Measurements from ENCODE around the gene AP1G1. TPM values are rescaled to one million over a fixed set of nuclear protein-coding genes. Genes with fewer than 3 reads are reported as not detected.

The AP1G1 gene
- total and polyA plus RNA-seq, 2 donors (not counting 1 experiment from before 2014, with no cell fraction given) = 55.5 to 102 TPM

DNA sequence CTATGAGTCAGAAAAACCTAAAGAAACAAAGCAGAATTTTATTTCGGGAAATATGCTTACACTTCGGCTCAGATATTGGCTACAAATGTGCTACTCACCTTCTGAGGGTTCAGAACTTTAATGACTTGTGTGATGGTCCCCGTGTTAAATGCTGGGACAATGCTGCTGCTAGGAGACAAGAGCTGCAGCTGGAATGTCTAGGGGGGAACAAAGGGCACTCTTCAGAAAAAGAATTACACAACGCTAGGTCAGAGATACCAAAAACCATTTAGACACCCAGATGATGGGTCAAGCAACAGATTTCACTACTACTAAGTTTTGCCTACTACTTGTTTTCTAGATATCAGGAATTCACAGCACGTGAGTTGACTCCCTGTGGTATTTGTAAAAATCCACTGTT lies 74.1 kb downstream of the AP1G1 start:
- peaks cover 17% of the 10 kb centered on the region for H3K36me3 ChIP-seq (ENCODE audit: control insufficient read depth, insufficient read depth, low read length)
- DNase-seq (ENCODE audit: low read depth in 2 of 2) = no peak
- no peaks in the 10 kb centered on the region for H4K20me1 ChIP-seq (ENCODE audit: control insufficient read depth, extremely low read depth, insufficient read depth, low read length)
- no peak overlapping the region for H3K9ac ChIP-seq (ENCODE audit: insufficient read depth, low read length)
- H3K4me3 ChIP-seq (replicated peaks in 1 of 4; ENCODE audit: control extremely low read depth in 1 of 4, insufficient read depth in 1 of 4, low read depth in 3 of 4, low read length in 4 of 4) = no peak overlapping the region
- H2AFZ ChIP-seq (ENCODE audit: low read length) = no peak overlapping the region
- no peaks in the 10 kb centered on the region for H3K4me1 ChIP-seq (ENCODE audit: control insufficient read depth, extremely low read depth, insufficient read depth, low read length)
- H3K27me3 ChIP-seq (ENCODE audit: control insufficient read depth, insufficient read depth, low read length) = no peaks in the 10 kb centered on the region
- H3K27ac ChIP-seq (ENCODE audit: insufficient read depth, low read length) = no peak overlapping the region
- TF ChIP-seq CTCF (conservative IDR thresholded peaks at IDR 0.05 in 1 of 2, IDR thresholded peaks at IDR 0.05 in 1 of 2; ENCODE audit: low read depth in 1 of 2, low read length in 2 of 2) = no peak
- no peak for TF ChIP-seq EZH2 (IDR thresholded peaks at IDR 0.05; ENCODE audit: low read length, missing control alignments)
- no peak overlapping the region for H3K4me2 ChIP-seq (ENCODE audit: extremely low read depth, insufficient read depth, low read length)
- H3K9me3 ChIP-seq (ENCODE audit: control insufficient read depth, insufficient read depth, low read depth, low read length) = no peaks in the 10 kb centered on the region
- H3K79me2 ChIP-seq (ENCODE audit: control insufficient read depth, insufficient read depth, low read length) = no peaks in the 10 kb centered on the region

DNA sequence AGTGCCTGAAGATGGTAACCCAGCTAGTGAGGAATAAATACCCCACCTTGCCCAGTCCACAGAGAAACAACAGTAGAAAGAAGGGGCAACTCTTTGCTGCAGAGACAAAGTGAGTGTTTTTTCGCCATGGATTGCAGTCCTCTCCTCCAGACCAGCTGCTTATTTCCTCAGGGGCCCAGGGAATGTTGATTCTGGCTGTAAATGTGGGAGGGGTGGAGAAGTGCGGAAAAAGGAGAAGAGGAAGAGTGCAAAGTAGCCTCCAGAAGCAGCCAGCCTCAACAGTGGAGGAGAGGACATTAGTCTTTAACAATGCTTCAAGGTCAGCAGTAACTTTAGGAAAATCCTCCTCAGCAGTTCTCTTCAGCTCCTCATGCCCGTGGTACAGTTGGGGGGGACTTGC lies 76.0 kb downstream of the AP1G1 start:
- H3K9me3 ChIP-seq (ENCODE audit: control insufficient read depth, insufficient read depth, low read depth, low read length) = no peaks in the 10 kb centered on the region
- H3K4me1 ChIP-seq (ENCODE audit: control insufficient read depth, extremely low read depth, insufficient read depth, low read length) = no peaks in the 10 kb centered on the region
- H4K20me1 ChIP-seq (ENCODE audit: control insufficient read depth, extremely low read depth, insufficient read depth, low read length) = no peaks in the 10 kb centered on the region
- no peak for DNase-seq (ENCODE audit: low read depth in 2 of 2)
- peaks cover 11% of the 10 kb centered on the region for H3K36me3 ChIP-seq (ENCODE audit: control insufficient read depth, insufficient read depth, low read length)
- H3K4me3 ChIP-seq (replicated peaks in 1 of 4; ENCODE audit: control extremely low read depth in 1 of 4, insufficient read depth in 1 of 4, low read depth in 3 of 4, low read length in 4 of 4) = no peak overlapping the region
- H3K9ac ChIP-seq (ENCODE audit: insufficient read depth, low read length) = no peak overlapping the region
- no peak for TF ChIP-seq EZH2 (IDR thresholded peaks at IDR 0.05; ENCODE audit: low read length, missing control alignments)
- no peak for TF ChIP-seq CTCF (conservative IDR thresholded peaks at IDR 0.05 in 1 of 2, IDR thresholded peaks at IDR 0.05 in 1 of 2; ENCODE audit: low read depth in 1 of 2, low read length in 2 of 2)
- H3K27ac ChIP-seq (ENCODE audit: insufficient read depth, low read length) = no peak overlapping the region
- no peaks in the 10 kb centered on the region for H3K79me2 ChIP-seq (ENCODE audit: control insufficient read depth, insufficient read depth, low read length)
- no peaks in the 10 kb centered on the region for H3K27me3 ChIP-seq (ENCODE audit: control insufficient read depth, insufficient read depth, low read length)
- no peak overlapping the region for H3K4me2 ChIP-seq (ENCODE audit: extremely low read depth, insufficient read depth, low read length)
- no peak overlapping the region for H2AFZ ChIP-seq (ENCODE audit: low read length)

DNA sequence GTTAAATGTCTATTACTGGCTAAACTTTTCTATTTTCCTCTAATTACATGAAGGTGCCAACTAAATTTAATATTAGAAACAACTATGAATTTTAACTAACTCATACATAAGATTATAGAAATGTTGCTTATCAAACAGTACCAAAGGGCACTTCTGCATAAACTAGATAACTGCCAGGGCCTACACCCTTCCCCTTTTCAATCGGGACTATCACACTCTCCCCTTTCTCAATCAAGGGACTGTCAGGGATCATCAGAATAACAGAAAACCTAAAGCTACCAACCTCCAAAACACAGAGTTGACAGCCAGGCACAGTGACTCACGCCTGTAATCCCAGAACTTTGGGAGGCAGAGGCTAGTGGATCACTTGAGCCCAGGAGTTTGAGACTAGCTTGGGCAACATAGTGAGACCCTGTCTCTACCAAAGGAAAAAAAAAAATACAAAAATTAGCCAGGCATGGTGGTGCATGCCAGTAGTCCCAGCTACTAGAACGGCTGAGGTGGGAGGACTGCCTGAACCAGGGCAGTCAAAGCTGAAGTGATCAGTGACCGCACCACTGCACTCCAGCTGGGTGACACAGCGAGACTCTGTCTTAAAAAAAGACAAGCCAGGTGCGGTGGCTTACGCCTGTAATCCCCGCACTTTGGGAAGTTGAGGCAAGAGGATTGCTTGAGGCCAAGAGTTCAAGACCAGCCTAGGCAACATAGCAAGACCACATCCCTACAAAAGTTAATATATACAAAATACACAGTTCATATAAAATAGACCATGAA lies 80.9 kb downstream of the AP1G1 start:
- Histone ChIP-seq H3K9ac (ENCODE audit: insufficient read depth, low read length) (no peak overlapping the region), H3K27ac (ENCODE audit: insufficient read depth, low read length) (no peak overlapping the region), H3K36me3 (ENCODE audit: control insufficient read depth, insufficient read depth, low read length) (peaks cover 5% of the 10 kb centered on the region), H3K9me3 (ENCODE audit: control insufficient read depth, insufficient read depth, low read depth, low read length) (no peaks in the 10 kb centered on the region), H3K79me2 (ENCODE audit: control insufficient read depth, insufficient read depth, low read length) (no peaks in the 10 kb centered on the region), H4K20me1 (ENCODE audit: control insufficient read depth, extremely low read depth, insufficient read depth, low read length) (no peaks in the 10 kb centered on the region), H3K4me2 (ENCODE audit: extremely low read depth, insufficient read depth, low read length) (no peak overlapping the region), H2AFZ (ENCODE audit: low read length) (no peak overlapping the region), H3K4me1 (ENCODE audit: control insufficient read depth, extremely low read depth, insufficient read depth, low read length) (no peaks in the 10 kb centered on the region), H3K4me3 (replicated peaks in 1 of 4; ENCODE audit: control extremely low read depth in 1 of 4, insufficient read depth in 1 of 4, low read depth in 3 of 4, low read length in 4 of 4) (no peak overlapping the region), H3K27me3 (ENCODE audit: control insufficient read depth, insufficient read depth, low read length) (no peaks in the 10 kb centered on the region)
- TF ChIP-seq EZH2 (IDR thresholded peaks at IDR 0.05; ENCODE audit: low read length, missing control alignments) = no peak
- no peak for DNase-seq (ENCODE audit: low read depth in 2 of 2)
